Panc1 (cell line): Measurements from ENCODE around the gene MDH1. TPM values are rescaled to one million over a fixed set of nuclear protein-coding genes. Genes with fewer than 3 reads are reported as not detected.

Experiments
- ATAC-seq: fragments of 200-7000 bp; cut with Tn5 transposase; 2 replicates; pipeline ENCODE4 v1.9.1; 2020; ENCODE audit warnings: mild to moderate bottlenecking, moderate library complexity
- BruUV-seq: library from RNA; stranded (reverse); fragments of 400-500 nt; replicated peaks from 2 replicates; lab custom pipeline; 2021; lab: Mats Ljungman, UMichigan
- CTCF ChIA-PET: fragments of 300-600 bp; sonication (Branson Sonifier 250); formaldehyde crosslinking; loops from one replicate; lab custom pipeline; 2022; ENCODE audit warnings: antibody characterized with exemption; lab: Charles Lee
- POLR2A ChIA-PET: fragments of 300-600 bp; sonication (Branson Sonifier 250); formaldehyde crosslinking; loops from one replicate; lab custom pipeline; 2022; ENCODE audit warnings: antibody characterized with exemption; lab: Charles Lee
- DNase-seq: peaks from one replicate; pipeline ENCODE4 v3.0.0-alpha.2; 2010; ENCODE audit warnings: low read depth, low spot score
- H3K27ac ChIP-seq: 2 replicates; pipeline ENCODE4 v1.5.1; 2011; ENCODE audit warnings: mild to moderate bottlenecking, low read length, inconsistent platforms
- H3K27me3 ChIP-seq: fragments of 200-500 bp; sonication (Bioruptor generic); 2 replicates; pipeline ENCODE4 v1.6.0; 2014; ENCODE audit warnings: low read length, inconsistent platforms; ENCODE audit not compliant: control insufficient read depth, insufficient read depth
- H3K36me3 ChIP-seq: fragments of 200-500 bp; sonication (Bioruptor generic); 2 replicates; pipeline ENCODE4 v1.5.1; 2014; ENCODE audit warnings: inconsistent platforms, mild to moderate bottlenecking, low read length, moderate library complexity; ENCODE audit not compliant: control insufficient read depth, insufficient read depth
- H3K4me1 ChIP-seq: 2 replicates; pipeline ENCODE4 v1.5.1; 2011; ENCODE audit warnings: inconsistent platforms, mild to moderate bottlenecking, low read length, moderate library complexity; ENCODE audit not compliant: control insufficient read depth, insufficient read depth
- H3K4me3 ChIP-seq, 2 experiments: 2 replicates each; pipeline ENCODE4 v1.5.1; 2011 to 2012; ENCODE audit warnings: low read depth in 2 of 2, low read length in 2 of 2, mild to moderate bottlenecking in 2 of 2, inconsistent platforms in 1 of 2, moderate library complexity in 1 of 2
- H3K9me3 ChIP-seq: fragments of 200-500 bp; sonication (Bioruptor generic); 2 replicates; pipeline ENCODE4 v1.5.1; 2014; ENCODE audit warnings: low read depth, mild to moderate bottlenecking, inconsistent platforms, low read length, moderate library complexity; ENCODE audit not compliant: control insufficient read depth, insufficient read depth
- POLR2AphosphoS5 ChIP-seq: IDR thresholded peaks from 2 replicates; pipeline ENCODE4 v1.6.1; 2012; ENCODE audit warnings: mild to moderate bottlenecking, low read depth, low read length, moderate library complexity
- SIN3A ChIP-seq: IDR thresholded peaks from 2 replicates; pipeline ENCODE4 v1.6.1; 2012; ENCODE audit warnings: low read depth, mild to moderate bottlenecking, low read length, moderate library complexity, borderline replicate concordance; ENCODE audit not compliant: insufficient read depth
- TCF7L2 ChIP-seq: IDR thresholded peaks from 2 replicates; pipeline ENCODE4 v1.6.1; 2011; ENCODE audit warnings: mild to moderate bottlenecking, low read depth, low read length, inconsistent platforms
- in situ Hi-C: cut with HindIII; loops from 2 replicates; pipeline ENCODE4 v1.10.0; 2016; ENCODE audit warnings: low sequenced_read_pairs, low pct_unique_long_range_greater_than_20kb
- intact Hi-C: fragments of 100-400 bp; cut with micrococcal nuclease; formaldehyde crosslinking; loops from one replicate; pipeline ENCODE4 v1.10.0; 2022; ENCODE audit not compliant: unreplicated experiment
- total RNA-seq: library from RNA; stranded (reverse); gene quantifications from one replicate; pipeline ENCODE4 v1.2.1, GENCODE V29; 2021; ENCODE audit not compliant: unreplicated experiment
- TF ChIP-seq, protein P1 (sequence below), 2 experiments: IDR thresholded peaks; 2 replicates each; pipeline ENCODE4 v1.6.1; 2011 to 2012; ENCODE audit warnings: low read depth in 2 of 2, control low read depth in 1 of 2, low read length in 1 of 2, mild to moderate bottlenecking in 1 of 2, moderate library complexity in 1 of 2; ENCODE audit not compliant: insufficient read depth in 1 of 2
- TF ChIP-seq, protein P2 (sequence below): fragments of 450-650 bp; IDR thresholded peaks from 2 replicates; pipeline ENCODE4 v1.5.1; 2017; ENCODE audit warnings: mild to moderate bottlenecking

MDH1 gene
- total RNA-seq, 1 experiment from 2014 or later = 200 TPM

DNA sequence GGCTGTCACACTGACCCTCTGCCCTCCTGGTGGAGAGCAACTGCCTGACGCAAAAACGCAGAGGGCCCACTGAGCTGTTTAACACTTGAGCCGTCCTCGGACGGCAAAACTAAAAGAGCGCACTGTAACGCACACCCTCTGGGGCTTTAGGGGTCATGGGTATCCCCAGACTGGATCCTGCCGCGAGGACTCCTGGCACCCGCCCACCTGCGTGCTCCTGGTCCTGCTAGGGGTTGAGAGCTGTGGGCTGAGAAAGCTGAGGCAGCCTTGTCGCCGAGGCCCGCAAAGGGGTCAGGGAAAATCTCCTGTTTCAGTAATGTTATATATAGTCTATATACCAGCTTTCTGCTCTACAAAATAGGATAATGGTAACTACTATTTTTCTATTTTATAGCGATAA lies 39.1 kb downstream of the MDH1 start:
- BruUV-seq = no TSS peak
- H3K36me3 ChIP-seq = no peaks in the 10 kb centered on the region
- no peak overlapping the region for H3K4me3 ChIP-seq
- H3K9me3 ChIP-seq = no peaks in the 10 kb centered on the region
- CTCF ChIA-PET = no interaction called here
- H3K27ac ChIP-seq = no peak overlapping the region
- ATAC-seq (no peak), DNase-seq (no peak)
- in situ Hi-C loops = no loop called here
- POLR2A ChIA-PET = no interaction called here
- intact Hi-C loops = loop anchor here (2.0 kb wide), 1 partner anchor 31 kb away; no protein-coding TSS in a partner anchor
- TF ChIP-seq TCF7L2 (no peak), SIN3A (no peak), POLR2AphosphoS5 (no peak)
- TF ChIP-seq, protein P1, sequence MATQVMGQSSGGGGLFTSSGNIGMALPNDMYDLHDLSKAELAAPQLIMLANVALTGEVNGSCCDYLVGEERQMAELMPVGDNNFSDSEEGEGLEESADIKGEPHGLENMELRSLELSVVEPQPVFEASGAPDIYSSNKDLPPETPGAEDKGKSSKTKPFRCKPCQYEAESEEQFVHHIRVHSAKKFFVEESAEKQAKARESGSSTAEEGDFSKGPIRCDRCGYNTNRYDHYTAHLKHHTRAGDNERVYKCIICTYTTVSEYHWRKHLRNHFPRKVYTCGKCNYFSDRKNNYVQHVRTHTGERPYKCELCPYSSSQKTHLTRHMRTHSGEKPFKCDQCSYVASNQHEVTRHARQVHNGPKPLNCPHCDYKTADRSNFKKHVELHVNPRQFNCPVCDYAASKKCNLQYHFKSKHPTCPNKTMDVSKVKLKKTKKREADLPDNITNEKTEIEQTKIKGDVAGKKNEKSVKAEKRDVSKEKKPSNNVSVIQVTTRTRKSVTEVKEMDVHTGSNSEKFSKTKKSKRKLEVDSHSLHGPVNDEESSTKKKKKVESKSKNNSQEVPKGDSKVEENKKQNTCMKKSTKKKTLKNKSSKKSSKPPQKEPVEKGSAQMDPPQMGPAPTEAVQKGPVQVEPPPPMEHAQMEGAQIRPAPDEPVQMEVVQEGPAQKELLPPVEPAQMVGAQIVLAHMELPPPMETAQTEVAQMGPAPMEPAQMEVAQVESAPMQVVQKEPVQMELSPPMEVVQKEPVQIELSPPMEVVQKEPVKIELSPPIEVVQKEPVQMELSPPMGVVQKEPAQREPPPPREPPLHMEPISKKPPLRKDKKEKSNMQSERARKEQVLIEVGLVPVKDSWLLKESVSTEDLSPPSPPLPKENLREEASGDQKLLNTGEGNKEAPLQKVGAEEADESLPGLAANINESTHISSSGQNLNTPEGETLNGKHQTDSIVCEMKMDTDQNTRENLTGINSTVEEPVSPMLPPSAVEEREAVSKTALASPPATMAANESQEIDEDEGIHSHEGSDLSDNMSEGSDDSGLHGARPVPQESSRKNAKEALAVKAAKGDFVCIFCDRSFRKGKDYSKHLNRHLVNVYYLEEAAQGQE (IDR thresholded peaks at IDR 0.05; ENCODE audit: insufficient read depth in 1 of 2, low read depth in 2 of 2, low read length in 1 of 2) = no peak
- TF ChIP-seq, protein P2, sequence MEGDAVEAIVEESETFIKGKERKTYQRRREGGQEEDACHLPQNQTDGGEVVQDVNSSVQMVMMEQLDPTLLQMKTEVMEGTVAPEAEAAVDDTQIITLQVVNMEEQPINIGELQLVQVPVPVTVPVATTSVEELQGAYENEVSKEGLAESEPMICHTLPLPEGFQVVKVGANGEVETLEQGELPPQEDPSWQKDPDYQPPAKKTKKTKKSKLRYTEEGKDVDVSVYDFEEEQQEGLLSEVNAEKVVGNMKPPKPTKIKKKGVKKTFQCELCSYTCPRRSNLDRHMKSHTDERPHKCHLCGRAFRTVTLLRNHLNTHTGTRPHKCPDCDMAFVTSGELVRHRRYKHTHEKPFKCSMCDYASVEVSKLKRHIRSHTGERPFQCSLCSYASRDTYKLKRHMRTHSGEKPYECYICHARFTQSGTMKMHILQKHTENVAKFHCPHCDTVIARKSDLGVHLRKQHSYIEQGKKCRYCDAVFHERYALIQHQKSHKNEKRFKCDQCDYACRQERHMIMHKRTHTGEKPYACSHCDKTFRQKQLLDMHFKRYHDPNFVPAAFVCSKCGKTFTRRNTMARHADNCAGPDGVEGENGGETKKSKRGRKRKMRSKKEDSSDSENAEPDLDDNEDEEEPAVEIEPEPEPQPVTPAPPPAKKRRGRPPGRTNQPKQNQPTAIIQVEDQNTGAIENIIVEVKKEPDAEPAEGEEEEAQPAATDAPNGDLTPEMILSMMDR = no peak
- H3K27me3 ChIP-seq = no peaks in the 10 kb centered on the region
- no peaks in the 10 kb centered on the region for H3K4me1 ChIP-seq

DNA sequence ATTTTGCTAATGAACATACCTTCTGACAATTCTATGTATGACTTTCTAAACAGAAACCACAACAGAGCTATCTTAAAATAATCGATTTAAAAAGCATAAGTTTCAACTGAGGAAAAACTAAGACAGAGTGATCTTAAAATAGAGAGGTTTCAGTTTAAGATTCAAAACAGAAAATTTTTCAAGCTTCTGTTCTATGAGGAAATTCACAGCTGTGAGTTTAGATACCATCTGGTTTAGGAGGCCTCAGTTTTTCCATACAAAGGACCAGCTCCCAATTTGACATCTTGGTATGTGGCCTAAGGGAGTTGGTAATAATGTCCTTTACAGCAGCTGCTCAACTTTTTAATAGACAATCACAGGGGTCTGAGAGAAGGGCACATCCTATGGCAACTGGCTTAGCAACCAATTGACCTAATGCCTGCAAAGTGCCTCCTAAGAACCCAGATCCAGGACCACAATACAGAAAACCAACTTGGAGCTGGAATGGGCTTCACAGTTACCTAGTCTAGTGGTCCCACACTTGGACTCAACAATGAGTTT lies 39.7 kb downstream of the MDH1 start:
- in situ Hi-C loops (no loop called here), intact Hi-C loops (no loop called here)
- BruUV-seq = no TSS peak
- no peak for DNase-seq
- ATAC-seq = no peak
- Histone ChIP-seq H3K4me3 (no peak overlapping the region), H3K9me3 (no peaks in the 10 kb centered on the region), H3K27me3 (no peaks in the 10 kb centered on the region), H3K4me1 (no peaks in the 10 kb centered on the region), H3K27ac (no peak overlapping the region), H3K36me3 (no peaks in the 10 kb centered on the region)
- ChIA-PET POLR2A (no interaction called here), CTCF (no interaction called here)
- no peak for TF ChIP-seq SIN3A
- TF ChIP-seq, protein P2 = no peak
- no peak for TF ChIP-seq POLR2AphosphoS5
- TF ChIP-seq, protein P1 (IDR thresholded peaks at IDR 0.05; ENCODE audit: insufficient read depth in 1 of 2, low read depth in 2 of 2, low read length in 1 of 2) = no peak
- no peak for TF ChIP-seq TCF7L2
